ENCODE measurements around the gene MEIS3.

The MEIS3 gene

DNA sequence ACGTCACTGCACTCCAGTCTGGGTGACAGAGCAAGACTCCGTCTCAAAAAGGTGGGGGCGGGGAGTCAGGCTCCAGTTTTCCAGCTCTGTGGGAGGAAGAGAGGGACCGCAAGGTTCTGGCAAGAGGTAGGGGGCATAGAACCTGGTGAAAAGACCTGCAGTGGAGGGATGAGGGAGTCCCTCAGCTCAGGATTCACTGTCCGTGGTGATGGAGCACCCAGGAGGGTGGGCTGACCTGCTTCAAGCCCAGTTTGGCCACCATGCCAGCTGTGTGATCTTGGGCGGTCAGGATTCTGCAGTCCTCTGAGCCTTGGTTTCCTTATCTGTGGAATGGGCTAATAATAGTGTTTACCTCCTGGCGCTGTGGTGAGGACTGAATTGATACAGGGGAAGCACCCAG is 31.2 kb upstream of the MEIS3 start:
- H3K9me3 ChIP-seq (replicated peaks in 1 of 11), result peaks cover 2 to 6% (median 4%) of the 10 kb centered on the region in 11 experiments

DNA sequence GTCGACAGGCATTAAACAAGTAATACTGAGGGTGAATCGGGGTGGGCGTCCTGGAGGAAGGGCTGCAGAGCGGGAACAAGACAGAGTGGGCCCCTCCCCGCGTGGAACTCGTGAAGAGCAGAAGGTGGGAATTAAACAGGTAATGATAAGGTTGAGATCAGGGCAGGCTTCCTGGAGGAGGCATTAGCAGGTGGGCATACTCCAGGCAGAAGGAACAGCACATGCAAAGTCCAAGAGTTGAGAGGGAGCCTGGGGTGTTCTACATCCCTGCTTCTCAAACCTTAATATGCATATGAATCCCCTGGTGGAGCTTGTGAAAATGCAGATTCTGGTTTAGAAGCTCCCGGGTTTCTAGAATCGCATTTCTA is 29.0 kb upstream of the MEIS3 start:
- Histone ChIP-seq H3K4me3 (no peak overlapping the region), H3K36me3 (no peaks in the 10 kb centered on the region), H4K20me1 (peaks cover 0 to 26% (median 6%) of the 10 kb centered on the region in 11 experiments; a peak in 10 of 22 replicates), H3K9ac (no peak overlapping the region), H3K27ac (no peak overlapping the region), H3K4me2 (no peak overlapping the region), H3K4me1 (peaks cover 13 to 24% (median 21%) of the 10 kb centered on the region in 10 experiments), H3K27me3 (peaks cover 47 to 89% (median 67%) of the 10 kb centered on the region in 11 experiments), H3K9me3 (replicated peaks in 1 of 11) (no peaks in the 10 kb centered on the region; a peak in 1 of 22 replicates)
- TF ChIP-seq Cebpa-rat (IDR thresholded peaks at IDR 0.05), result no peak

More for the DNA sequence above, 31.2 kb upstream of the MEIS3 start:
- Histone ChIP-seq H4K20me1 (peaks cover 0 to 15% (median 3%) of the 10 kb centered on the region in 11 experiments; a peak in 6 of 22 replicates), H3K4me3 (no peak overlapping the region), H3K36me3 (no peaks in the 10 kb centered on the region), H3K27ac (no peak overlapping the region), H3K9ac (no peak overlapping the region), H3K4me1 (peaks cover 7 to 13% (median 11%) of the 10 kb centered on the region in 10 experiments), H3K4me2 (no peak overlapping the region), H3K27me3 (peaks cover 29 to 89% (median 61%) of the 10 kb centered on the region in 11 experiments)
- no peak for TF ChIP-seq Cebpa-rat (IDR thresholded peaks at IDR 0.05)

DNA sequence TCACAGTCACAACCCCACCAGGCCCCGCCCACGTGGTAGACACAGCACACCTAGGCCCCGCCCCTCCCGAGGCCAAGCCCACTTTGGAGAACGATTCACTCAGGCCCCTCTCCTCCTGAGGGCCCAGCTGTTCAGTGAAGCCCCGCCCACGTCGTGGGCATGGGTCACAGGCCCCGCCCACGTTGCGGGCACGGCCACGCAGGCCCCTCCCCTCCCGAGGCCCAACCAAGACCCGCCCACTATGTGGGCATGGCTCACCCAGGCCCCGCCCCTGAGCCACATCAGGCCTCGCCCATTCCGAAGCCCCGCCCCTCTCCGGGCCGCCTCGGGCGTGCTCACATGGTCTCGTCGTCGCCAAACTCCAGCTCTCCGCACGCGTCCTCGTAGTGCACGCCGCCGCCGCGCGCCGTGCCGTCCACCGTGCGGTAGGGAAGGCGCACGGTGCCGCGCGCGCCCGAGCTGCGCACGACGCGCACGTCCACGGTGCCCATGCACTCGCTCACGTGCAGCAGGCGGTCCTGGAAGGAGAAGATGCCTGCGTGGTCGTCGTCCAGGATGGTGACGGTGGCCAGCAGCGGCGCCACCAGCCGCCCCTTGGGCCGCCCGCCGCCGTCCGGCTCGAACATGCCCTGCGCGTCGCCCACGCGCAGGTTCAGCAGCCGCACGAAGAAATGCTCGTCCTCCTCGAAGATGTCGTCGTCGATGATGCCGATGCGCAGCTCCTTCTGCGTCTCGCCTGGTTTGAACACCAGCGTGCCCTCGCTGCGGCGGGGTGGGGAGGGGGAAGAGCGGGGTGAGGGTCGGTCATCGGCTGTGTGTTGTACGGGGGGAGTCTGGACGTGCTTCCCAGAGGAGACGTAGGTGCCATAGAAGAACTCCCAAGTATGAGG is 28.4 kb upstream of the MEIS3 start:
- Histone ChIP-seq H3K4me3 (no peak overlapping the region), H3K9me3 (replicated peaks in 1 of 11) (no peaks in the 10 kb centered on the region; a peak in 1 of 22 replicates), H3K4me1 (peaks cover 13 to 24% (median 21%) of the 10 kb centered on the region in 10 experiments), H3K36me3 (no peaks in the 10 kb centered on the region), H4K20me1 (peaks cover 0 to 32% (median 6%) of the 10 kb centered on the region in 11 experiments; a peak in 10 of 22 replicates), H3K27ac (no peak overlapping the region), H3K27me3 (peaks cover 53 to 91% (median 73%) of the 10 kb centered on the region in 11 experiments), H3K4me2 (no peak overlapping the region), H3K9ac (no peak overlapping the region)
- no peak for TF ChIP-seq Cebpa-rat (IDR thresholded peaks at IDR 0.05)

DNA sequence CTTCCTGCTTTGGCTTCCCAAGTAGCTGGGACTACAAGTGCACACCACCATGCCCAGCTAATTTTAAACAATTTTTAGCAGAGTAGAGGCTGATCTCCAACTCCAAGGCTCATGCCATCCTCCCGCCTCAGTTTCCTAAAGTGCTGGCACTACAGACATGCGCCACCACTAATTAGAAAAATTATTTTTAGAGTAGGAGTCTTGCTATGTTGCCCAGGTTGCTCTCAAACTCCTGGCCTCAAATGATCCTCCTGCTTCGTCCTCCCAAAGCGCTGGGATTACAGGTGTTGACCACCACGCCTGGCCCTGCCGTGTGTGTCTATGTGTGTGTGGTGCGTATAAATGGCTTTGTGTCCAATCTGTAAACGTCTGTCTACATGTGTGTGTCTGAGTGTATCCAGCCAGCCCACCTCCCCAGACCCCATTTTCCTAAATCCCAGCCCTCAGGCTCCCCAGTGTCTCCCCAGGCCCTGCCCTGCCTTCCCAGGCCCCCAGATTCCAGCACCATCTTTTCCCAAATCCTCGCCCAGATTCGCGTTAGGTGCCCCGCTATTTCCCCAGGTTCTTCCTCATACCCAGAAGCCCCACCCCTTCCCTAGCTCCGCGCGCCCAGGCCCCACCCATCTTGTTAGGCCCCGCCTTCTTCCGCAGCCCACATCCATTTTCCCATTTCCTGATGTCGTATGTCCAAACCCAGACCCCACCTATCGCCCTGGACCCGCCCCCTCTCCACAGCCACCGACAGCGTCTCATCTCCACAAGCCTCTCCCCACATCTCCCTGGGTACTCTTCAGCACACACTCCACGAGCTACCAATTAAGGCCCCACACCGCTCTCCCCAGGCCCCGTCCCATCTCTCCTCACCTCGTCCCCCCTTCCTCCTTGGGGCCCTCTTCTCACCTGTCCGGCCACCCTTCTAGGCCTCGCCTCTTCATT is 27.5 kb upstream of the MEIS3 start:
- no peak overlapping the region for H3K9ac ChIP-seq
- H3K36me3 ChIP-seq, result no peaks in the 10 kb centered on the region
- H3K9me3 ChIP-seq (replicated peaks in 1 of 11), result no peaks in the 10 kb centered on the region; a peak in 1 of 22 replicates
- H4K20me1 ChIP-seq, result peaks cover 0 to 35% (median 6%) of the 10 kb centered on the region in 11 experiments; a peak in 11 of 22 replicates
- peaks cover 62 to 100% (median 82%) of the 10 kb centered on the region in 11 experiments for H3K27me3 ChIP-seq
- H3K4me1 ChIP-seq, result peaks cover 13 to 24% (median 21%) of the 10 kb centered on the region in 10 experiments
- H3K4me2 ChIP-seq, result peak overlapping the region in 10 of 11 experiments; percentile 62 to 90 (median 72); a peak in 20 of 22 replicates
- no peak overlapping the region for H3K4me3 ChIP-seq
- no peak overlapping the region for H3K27ac ChIP-seq
- no peak for TF ChIP-seq Cebpa-rat (IDR thresholded peaks at IDR 0.05)

DNA sequence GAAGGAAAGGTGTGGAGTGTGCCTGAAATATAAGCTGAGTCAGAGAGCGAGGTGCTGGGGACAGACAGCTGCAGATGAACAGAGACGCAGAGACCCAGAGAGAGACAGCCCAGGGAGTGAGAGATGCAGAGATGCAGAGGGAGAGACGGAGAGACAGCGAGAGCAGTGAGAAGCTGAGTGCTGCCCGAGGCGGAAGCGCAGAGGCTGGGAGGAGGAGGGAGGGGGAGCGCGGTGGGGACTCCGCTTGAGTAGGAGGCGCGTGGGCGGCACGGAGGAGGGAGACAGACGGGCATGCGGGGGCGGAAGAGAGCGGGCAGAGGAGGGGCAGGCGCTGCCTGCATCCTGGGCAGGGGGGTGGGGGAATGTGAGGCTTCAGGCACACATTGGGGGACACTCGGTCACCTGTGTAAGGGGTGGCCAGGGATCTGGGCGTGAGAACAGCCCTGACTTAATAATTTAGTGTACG is 26.6 kb upstream of the MEIS3 start:
- Histone ChIP-seq H3K4me3 (peak overlapping the region in 3 of 10 experiments; percentile 21 to 44 (median 35); a peak in 5 of 20 replicates), H3K36me3 (no peaks in the 10 kb centered on the region)

DNA sequence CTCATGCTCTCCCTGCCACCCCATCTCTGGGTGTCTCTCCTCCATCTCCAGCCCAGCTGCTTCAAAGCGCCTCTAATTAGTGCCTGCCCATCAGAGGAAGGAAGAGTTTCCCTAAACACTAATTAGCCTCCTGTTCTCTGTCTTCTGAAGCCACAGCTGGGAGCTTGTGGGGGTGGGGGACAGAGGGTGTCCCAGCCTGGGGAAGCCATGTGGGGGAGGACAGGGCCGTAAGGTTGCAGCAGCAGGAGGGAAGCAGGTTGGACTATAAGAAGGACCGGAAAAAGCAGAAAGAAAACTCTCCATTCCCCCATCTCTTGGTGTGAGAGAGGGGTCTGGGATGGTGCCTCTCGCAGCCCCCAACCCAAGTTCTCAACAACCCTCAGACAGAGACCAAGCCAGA is 26.2 kb upstream of the MEIS3 start:
- H3K9ac ChIP-seq, result peak overlapping the region in 1 of 11 experiments; percentile 32; a peak in 1 of 22 replicates
- H3K4me2 ChIP-seq, result peak overlapping the region; percentile 62 to 90 (median 75)
- peaks cover 13 to 24% (median 21%) of the 10 kb centered on the region in 10 experiments for H3K4me1 ChIP-seq
- peaks cover 72 to 100% (median 91%) of the 10 kb centered on the region in 11 experiments for H3K27me3 ChIP-seq
- H3K27ac ChIP-seq, result no peak overlapping the region
- peaks cover 0 to 48% (median 7%) of the 10 kb centered on the region in 11 experiments; a peak in 11 of 22 replicates for H4K20me1 ChIP-seq
- no peak for TF ChIP-seq Cebpa-rat (IDR thresholded peaks at IDR 0.05)
- no peaks in the 10 kb centered on the region; a peak in 1 of 22 replicates for H3K9me3 ChIP-seq (replicated peaks in 1 of 11)
- no peaks in the 10 kb centered on the region for H3K36me3 ChIP-seq
- H3K4me3 ChIP-seq, result peak overlapping the region in 3 of 10 experiments; percentile 21 to 44 (median 35); a peak in 5 of 20 replicates

More for the DNA sequence above, 26.6 kb upstream of the MEIS3 start:
- H3K4me2 ChIP-seq, result peak overlapping the region; percentile 62 to 90 (median 75)
- peaks cover 68 to 100% (median 88%) of the 10 kb centered on the region in 11 experiments for H3K27me3 ChIP-seq
- peaks cover 13 to 24% (median 21%) of the 10 kb centered on the region in 10 experiments for H3K4me1 ChIP-seq
- H3K27ac ChIP-seq, result no peak overlapping the region
- TF ChIP-seq Cebpa-rat (IDR thresholded peaks at IDR 0.05), result no peak
- peak overlapping the region in 1 of 11 experiments; percentile 32; a peak in 1 of 22 replicates for H3K9ac ChIP-seq
- H3K9me3 ChIP-seq (replicated peaks in 1 of 11), result no peaks in the 10 kb centered on the region; a peak in 1 of 22 replicates
- H4K20me1 ChIP-seq, result peaks cover 0 to 43% (median 6%) of the 10 kb centered on the region in 11 experiments; a peak in 11 of 22 replicates

DNA sequence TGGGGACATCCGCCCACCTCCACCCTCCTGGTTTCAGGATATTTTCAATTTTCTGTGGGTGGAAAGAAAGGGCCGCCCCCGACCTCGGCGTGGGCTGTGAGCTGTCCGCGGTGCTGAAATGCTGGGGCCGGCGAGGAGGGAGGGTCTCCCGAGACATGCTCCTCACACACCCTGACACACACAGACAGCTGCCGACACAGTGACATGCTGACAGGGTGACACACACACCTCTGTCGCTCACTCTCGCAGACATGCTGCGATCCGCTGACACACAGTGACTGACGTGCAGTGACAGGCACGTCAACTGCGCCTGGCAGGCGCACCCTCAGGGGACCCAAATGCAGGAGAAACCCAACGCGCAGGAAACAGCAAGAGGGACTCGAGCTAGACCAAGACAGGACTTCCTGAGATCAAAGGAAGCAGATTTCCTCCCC is 25.1 kb upstream of the MEIS3 start:
- Histone ChIP-seq H3K27me3 (peaks cover 80 to 100% (median 93%) of the 10 kb centered on the region in 11 experiments), H3K4me3 (no peak overlapping the region), H3K9ac (no peak overlapping the region), H3K36me3 (no peaks in the 10 kb centered on the region), H3K4me1 (peaks cover 13 to 24% (median 21%) of the 10 kb centered on the region in 10 experiments), H3K27ac (no peak overlapping the region), H3K9me3 (replicated peaks in 1 of 11) (no peaks in the 10 kb centered on the region; a peak in 1 of 22 replicates), H3K4me2 (peak overlapping the region in 9 of 11 experiments; percentile 6 to 49 (median 25); a peak in 11 of 22 replicates), H4K20me1 (peaks cover 0 to 41% (median 7%) of the 10 kb centered on the region in 11 experiments; a peak in 11 of 22 replicates)
- no peak for TF ChIP-seq Cebpa-rat (IDR thresholded peaks at IDR 0.05)

DNA sequence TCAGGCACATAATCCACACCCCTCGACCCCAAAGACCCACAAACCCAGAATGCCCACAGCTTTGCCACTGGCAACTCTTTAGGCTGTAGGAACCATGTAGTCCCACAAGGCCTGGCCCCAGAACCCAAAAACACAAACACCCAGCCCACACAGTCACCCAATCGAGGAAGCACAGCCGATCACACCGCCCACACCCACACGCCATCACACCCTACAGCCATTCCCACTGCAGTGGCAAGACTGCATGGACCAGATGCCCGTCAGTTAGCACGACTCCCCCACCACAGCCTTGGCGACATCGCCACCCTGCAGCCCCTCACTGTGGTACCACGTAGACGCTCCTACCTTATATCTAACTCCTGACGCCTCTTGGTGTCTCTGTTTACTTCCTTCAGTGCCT is 24.0 kb upstream of the MEIS3 start:
- no peak overlapping the region for H3K4me2 ChIP-seq
- H3K27ac ChIP-seq, result no peak overlapping the region
- H3K9ac ChIP-seq, result no peak overlapping the region
- H3K36me3 ChIP-seq, result no peaks in the 10 kb centered on the region
- TF ChIP-seq Cebpa-rat (IDR thresholded peaks at IDR 0.05), result no peak
- H3K4me1 ChIP-seq, result peaks cover 13 to 24% (median 21%) of the 10 kb centered on the region in 10 experiments
- peaks cover 80 to 100% (median 93%) of the 10 kb centered on the region in 11 experiments for H3K27me3 ChIP-seq
- no peaks in the 10 kb centered on the region; a peak in 1 of 22 replicates for H3K9me3 ChIP-seq (replicated peaks in 1 of 11)
- H4K20me1 ChIP-seq, result peaks cover 0 to 41% (median 7%) of the 10 kb centered on the region in 11 experiments; a peak in 11 of 22 replicates
- H3K4me3 ChIP-seq, result no peak overlapping the region
